ENCODE measurements around the gene GMDS.

DNA sequence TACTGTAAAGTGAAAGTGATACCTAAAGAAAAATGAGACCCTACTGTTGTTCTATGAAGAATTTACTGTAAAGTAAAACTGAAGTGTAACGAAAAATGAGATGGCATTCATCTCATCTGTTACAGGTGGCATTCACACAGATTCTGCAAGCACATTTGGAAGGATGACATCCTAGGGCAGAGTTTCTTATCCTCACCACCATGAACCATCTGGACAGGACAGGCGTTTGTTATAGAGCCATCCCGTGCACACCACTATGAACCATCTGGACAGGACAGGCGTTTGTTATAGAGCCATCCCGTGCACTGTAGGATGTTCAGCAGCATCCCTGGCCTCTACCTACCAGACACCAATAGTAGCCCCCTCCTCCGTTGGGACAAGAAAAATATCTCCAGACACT, 294.8 kb downstream of the GMDS start:
- TF ChIP-seq EZH2 (IDR thresholded peaks at IDR 0.05; ENCODE audit: borderline replicate concordance, insufficient read depth, low read depth, low read length, poor library complexity, severe bottlenecking), result no peak
- TF ChIP-seq, protein P1, sequence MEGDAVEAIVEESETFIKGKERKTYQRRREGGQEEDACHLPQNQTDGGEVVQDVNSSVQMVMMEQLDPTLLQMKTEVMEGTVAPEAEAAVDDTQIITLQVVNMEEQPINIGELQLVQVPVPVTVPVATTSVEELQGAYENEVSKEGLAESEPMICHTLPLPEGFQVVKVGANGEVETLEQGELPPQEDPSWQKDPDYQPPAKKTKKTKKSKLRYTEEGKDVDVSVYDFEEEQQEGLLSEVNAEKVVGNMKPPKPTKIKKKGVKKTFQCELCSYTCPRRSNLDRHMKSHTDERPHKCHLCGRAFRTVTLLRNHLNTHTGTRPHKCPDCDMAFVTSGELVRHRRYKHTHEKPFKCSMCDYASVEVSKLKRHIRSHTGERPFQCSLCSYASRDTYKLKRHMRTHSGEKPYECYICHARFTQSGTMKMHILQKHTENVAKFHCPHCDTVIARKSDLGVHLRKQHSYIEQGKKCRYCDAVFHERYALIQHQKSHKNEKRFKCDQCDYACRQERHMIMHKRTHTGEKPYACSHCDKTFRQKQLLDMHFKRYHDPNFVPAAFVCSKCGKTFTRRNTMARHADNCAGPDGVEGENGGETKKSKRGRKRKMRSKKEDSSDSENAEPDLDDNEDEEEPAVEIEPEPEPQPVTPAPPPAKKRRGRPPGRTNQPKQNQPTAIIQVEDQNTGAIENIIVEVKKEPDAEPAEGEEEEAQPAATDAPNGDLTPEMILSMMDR (IDR thresholded peaks at IDR 0.05), result no peak
